Esophagus squamous epithelium (tissue), 5 donors: ENCODE data around the gene BAD. TPM values are rescaled to one million over a fixed set of nuclear protein-coding genes. Genes with fewer than 3 reads are reported as not detected.

Source experiments
- DNase-seq: peaks from one replicate; lab custom pipeline; 2025; lab: John Stamatoyannopoulos, UW
- H3K27ac ChIP-seq, 4 donors: fragments of 200-600 bp; sonication (generic); one replicate each; pipeline ENCODE4 v1.5.1; 2016 to 2019; ENCODE audit warnings: mild to moderate bottlenecking in 1 of 4
- H3K27me3 ChIP-seq, 4 donors: fragments of 200-600 bp; sonication (generic); 1 replicate in 3 of 4; 2 replicates in 1 of 4; pipeline versions ENCODE4 v1.5.1 to v1.6.0; 2017 to 2021; ENCODE audit warnings: antibody characterized with exemption in 1 of 4
- H3K36me3 ChIP-seq, 3 donors: fragments of 200-600 bp; sonication (generic); one replicate each; pipeline ENCODE4 v1.5.1; 2016 to 2019
- H3K4me1 ChIP-seq, 3 donors: fragments of 200-600 bp; sonication (generic); one replicate each; pipeline ENCODE4 v1.5.1; 2017 to 2019
- H3K4me3 ChIP-seq, 4 donors: fragments of 200-600 bp; sonication (generic); 1 replicate in 3 of 4; 2 replicates in 1 of 4; pipeline ENCODE4 v1.5.1; 2016 to 2019; ENCODE audit warnings: mild to moderate bottlenecking in 2 of 4, moderate library complexity in 1 of 4
- H3K9me3 ChIP-seq, 3 donors: fragments of 200-600 bp; sonication (generic); one replicate each; pipeline ENCODE4 v1.5.1; 2016 to 2019
- POLR2A ChIP-seq, 4 donors: fragments of 450-650 bp; IDR thresholded peaks; one replicate each; pipeline ENCODE4 v1.6.1; 2017; ENCODE audit warnings: antibody characterized with exemption in 4 of 4, mild to moderate bottlenecking in 4 of 4, moderate library complexity in 3 of 4
- WGBS, 2 donors: methylation state at CpG; one replicate each; pipeline ENCODE4 v1.1.5; 2018; 5-methylcytosine and 5-hydroxymethylcytosine counted together
- intact Hi-C: fragments of 100-400 bp; cut with DNase I; formaldehyde crosslinking; loops from one replicate; pipeline ENCODE4 v1.15.0; 2022
- total RNA-seq, 4 donors: library from RNA; depleted of rRNA; stranded (reverse); fragments of >200 nt; gene quantifications; one replicate each; pipeline ENCODE4 v1.1.0, GENCODE V29; 2016
- TF ChIP-seq, protein P1 (sequence below), 6 experiments: fragments of 450-650 bp in 4 of 6; fragments of 200-600 bp in 2 of 6; sonication (generic) in 2 of 6; IDR thresholded peaks; one replicate each; pipeline ENCODE4 v1.5.1; 2016 to 2019; ENCODE audit warnings: antibody characterized with exemption in 6 of 6, mild to moderate bottlenecking in 4 of 6, moderate library complexity in 4 of 6
- donor health status: DM: yes; HTN: yes; CAD: no.

BAD gene
- total RNA-seq, 4 donors from 2014 or later = 49.4 to 86.5 (median 72.9) TPM

DNA sequence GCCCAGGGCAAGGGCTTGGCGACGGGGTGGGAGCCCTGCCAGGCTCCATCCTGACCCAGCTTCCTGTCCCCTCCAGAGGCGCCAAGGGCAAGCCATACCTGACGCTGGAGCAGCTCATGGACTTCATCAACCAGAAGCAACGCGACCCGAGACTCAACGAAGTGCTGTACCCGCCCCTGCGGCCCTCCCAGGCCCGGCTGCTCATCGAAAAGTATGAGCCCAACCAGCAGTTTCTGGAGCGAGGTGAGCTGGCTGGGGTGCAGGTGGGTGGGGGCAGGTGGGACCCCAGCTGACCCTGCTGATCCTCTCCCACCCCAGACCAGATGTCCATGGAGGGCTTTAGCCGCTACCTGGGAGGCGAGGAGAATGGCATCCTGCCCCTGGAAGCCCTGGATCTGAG, 28.2 kb downstream of the BAD start:
- no peak for DNase-seq
- WGBS, 2 donors = 89% methylated on average over 8 of the region's 15 CpGs; no CpG with 5 or more reads in 1 of the 2 donors
- no peak for TF ChIP-seq POLR2A (IDR thresholded peaks at IDR 0.05)
- Histone ChIP-seq H3K4me3 (no peak overlapping the region), H3K9me3 (no peaks in the 10 kb centered on the region), H3K27me3 (no peaks in the 10 kb centered on the region), H3K36me3 (peaks cover 32 to 75% (median 34%) of the 10 kb centered on the region in 3 donors), H3K4me1 (peaks cover 16 to 41% (median 24%) of the 10 kb centered on the region in 3 donors), H3K27ac (no peak overlapping the region)
- intact Hi-C loops = no loop called here

DNA sequence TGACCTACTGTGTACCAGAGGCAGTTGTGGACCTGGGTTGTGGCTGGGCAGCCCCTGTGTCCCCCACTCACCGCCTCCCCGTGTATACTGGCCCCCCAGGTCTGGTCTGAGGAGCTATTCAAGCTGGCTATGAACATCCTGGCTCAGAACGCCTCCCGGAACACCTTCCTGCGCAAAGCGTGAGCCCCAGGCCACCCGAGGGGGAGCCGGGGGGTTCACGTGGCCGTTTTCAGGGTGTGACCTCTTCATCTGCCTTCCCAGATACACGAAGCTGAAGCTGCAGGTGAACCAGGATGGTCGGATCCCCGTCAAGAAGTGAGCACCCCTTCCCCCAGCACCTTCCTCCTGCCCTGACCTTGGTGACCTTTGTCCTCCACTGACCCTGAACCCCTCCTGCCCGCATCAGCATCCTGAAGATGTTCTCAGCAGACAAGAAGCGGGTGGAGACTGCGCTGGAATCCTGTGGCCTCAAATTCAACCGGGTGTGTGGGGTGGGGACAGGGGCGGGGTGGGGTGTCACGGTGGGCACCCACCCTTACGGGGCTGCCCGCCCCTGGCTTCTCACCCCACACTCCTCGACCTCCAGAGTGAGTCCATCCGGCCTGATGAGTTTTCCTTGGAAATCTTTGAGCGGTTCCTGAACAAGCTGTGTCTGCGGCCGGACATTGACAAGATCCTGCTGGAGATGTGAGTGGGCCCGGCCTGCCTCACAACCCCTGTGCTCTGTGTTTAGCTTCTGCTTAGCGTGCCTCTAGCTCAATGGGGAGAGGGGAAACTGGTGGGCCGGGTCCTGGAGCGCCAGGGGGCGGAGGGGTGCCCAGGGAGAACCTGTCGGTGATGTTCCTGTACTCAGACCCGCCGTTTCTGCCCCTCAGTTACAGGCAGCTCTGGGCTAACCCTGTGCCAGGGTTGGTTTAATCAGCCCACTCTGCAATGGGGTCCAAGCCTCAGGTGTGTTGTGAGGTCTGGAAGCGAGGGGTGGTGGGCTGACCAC, 29.0 kb downstream of the BAD start:
- intact Hi-C loops = no loop called here

DNA sequence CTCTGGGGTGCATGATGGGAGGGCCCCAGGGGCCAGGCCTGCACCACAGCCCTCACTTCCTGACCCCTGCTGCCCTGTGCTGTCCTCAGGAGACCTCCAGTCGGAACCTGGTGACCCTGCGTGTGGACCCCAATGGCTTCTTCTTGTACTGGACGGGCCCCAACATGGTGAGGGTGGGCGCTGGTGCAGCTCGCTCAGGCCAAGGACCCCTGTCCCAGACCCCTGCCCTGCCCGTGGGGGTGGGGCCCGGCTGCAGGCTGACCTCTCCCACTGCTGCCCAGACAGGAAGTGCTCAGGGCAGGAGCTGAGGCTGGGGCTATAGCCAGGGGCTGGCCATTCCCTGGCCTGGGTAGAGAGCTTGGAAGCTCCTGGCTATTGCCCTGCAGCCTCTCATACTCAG, 30.1 kb downstream of the BAD start:
- H3K4me3 ChIP-seq = no peak overlapping the region
- no peaks in the 10 kb centered on the region for H3K27me3 ChIP-seq
- TF ChIP-seq, protein P1, sequence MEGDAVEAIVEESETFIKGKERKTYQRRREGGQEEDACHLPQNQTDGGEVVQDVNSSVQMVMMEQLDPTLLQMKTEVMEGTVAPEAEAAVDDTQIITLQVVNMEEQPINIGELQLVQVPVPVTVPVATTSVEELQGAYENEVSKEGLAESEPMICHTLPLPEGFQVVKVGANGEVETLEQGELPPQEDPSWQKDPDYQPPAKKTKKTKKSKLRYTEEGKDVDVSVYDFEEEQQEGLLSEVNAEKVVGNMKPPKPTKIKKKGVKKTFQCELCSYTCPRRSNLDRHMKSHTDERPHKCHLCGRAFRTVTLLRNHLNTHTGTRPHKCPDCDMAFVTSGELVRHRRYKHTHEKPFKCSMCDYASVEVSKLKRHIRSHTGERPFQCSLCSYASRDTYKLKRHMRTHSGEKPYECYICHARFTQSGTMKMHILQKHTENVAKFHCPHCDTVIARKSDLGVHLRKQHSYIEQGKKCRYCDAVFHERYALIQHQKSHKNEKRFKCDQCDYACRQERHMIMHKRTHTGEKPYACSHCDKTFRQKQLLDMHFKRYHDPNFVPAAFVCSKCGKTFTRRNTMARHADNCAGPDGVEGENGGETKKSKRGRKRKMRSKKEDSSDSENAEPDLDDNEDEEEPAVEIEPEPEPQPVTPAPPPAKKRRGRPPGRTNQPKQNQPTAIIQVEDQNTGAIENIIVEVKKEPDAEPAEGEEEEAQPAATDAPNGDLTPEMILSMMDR (IDR thresholded peaks at IDR 0.05) = no peak
- no peak for TF ChIP-seq POLR2A (IDR thresholded peaks at IDR 0.05)
- H3K36me3 ChIP-seq = peaks cover 21 to 55% (median 24%) of the 10 kb centered on the region in 3 donors
- peaks cover 21 to 58% (median 33%) of the 10 kb centered on the region in 3 donors for H3K4me1 ChIP-seq
- no peak for DNase-seq
- H3K9me3 ChIP-seq = no peaks in the 10 kb centered on the region
- WGBS, 2 donors = no CpG with 5 or more reads among the region's 7 CpGs
- H3K27ac ChIP-seq = no peak overlapping the region
- intact Hi-C loops = no loop called here

More for the DNA sequence above, 29.0 kb downstream of the BAD start:
- no peak for TF ChIP-seq POLR2A (IDR thresholded peaks at IDR 0.05)
- Histone ChIP-seq H3K4me3 (no peak overlapping the region), H3K27me3 (no peaks in the 10 kb centered on the region), H3K4me1 (peaks cover 21 to 50% (median 32%) of the 10 kb centered on the region in 3 donors), H3K9me3 (no peaks in the 10 kb centered on the region), H3K27ac (no peak overlapping the region), H3K36me3 (peaks cover 31 to 66% (median 32%) of the 10 kb centered on the region in 3 donors)
- no peak for DNase-seq
- 80 to 86% methylated on average over 5 to 22 of the region's 35 CpGs for WGBS, 2 donors

DNA sequence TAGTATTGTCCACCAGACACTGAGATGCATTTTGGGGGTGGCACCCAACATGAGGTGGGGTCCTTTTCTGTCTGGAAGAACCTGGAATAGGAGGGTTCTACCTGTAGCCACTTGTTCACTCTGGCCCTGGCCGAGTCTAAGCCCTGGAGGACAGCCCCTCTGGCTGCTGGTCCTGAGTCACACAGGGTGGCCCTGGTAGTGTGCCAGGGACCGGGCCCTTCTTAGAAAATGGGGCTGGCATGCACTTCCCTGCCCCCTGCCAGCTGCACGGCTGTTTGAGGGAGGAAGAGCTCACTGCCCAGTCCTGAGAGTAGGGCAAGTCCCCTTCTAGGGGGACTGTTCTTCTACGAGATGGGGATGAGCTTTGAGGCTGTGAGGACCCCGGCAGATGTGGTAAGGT, 31.0 kb downstream of the BAD start:
- H3K27me3 ChIP-seq = no peaks in the 10 kb centered on the region
- WGBS, 2 donors = 42% methylated on average over 3 of the region's 5 CpGs; no CpG with 5 or more reads in 1 of the 2 donors
- H3K27ac ChIP-seq = peak overlapping the region in 2 of 4 donors; percentile 2 to 5
- TF ChIP-seq, protein P1 (IDR thresholded peaks at IDR 0.05) = no peak
- no peak for TF ChIP-seq POLR2A (IDR thresholded peaks at IDR 0.05)
- no peaks in the 10 kb centered on the region for H3K9me3 ChIP-seq
- intact Hi-C loops = no loop called here
- H3K4me3 ChIP-seq = peak overlapping the region in 1 of 4 donors; percentile 75
- peaks cover 13 to 47% (median 15%) of the 10 kb centered on the region in 3 donors for H3K36me3 ChIP-seq
- DNase-seq = no peak
- H3K4me1 ChIP-seq = peaks cover 21 to 58% (median 33%) of the 10 kb centered on the region in 3 donors

DNA sequence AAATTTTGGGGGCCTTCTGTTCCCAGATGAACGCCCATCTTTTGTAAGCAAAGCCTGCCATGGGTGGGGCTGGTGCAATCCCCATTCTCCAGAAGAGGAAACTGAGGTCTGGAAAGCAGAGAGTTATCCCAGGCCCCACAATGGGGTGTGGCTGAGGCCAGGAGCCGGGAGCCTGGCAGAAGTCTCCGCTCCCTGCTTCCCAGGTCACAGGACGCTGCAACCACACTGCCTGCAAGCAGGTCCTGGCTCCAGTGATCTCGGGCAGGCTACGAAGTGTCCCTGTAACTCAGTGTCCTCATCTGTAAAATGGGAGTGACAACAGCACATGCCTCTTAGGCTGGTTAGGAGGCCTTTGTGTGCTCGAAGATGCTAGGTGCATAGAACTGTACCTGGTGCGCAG, 31.4 kb downstream of the BAD start:
- Histone ChIP-seq H3K9me3 (no peaks in the 10 kb centered on the region), H3K4me3 (peak overlapping the region in 3 of 4 donors; percentile 75 to 94 (median 76)), H3K36me3 (peaks cover 13 to 43% (median 14%) of the 10 kb centered on the region in 3 donors), H3K4me1 (peaks cover 22 to 61% (median 34%) of the 10 kb centered on the region in 3 donors), H3K27me3 (no peaks in the 10 kb centered on the region), H3K27ac (peak overlapping the region in 3 of 4 donors; percentile 19 to 91 (median 91))
- no peak for DNase-seq
- WGBS, 2 donors = 65% methylated on average over 8 of the region's 8 CpGs; no CpG with 5 or more reads in 1 of the 2 donors
- TF ChIP-seq, protein P1 (IDR thresholded peaks at IDR 0.05) = no peak
- no peak for TF ChIP-seq POLR2A (IDR thresholded peaks at IDR 0.05)
- intact Hi-C loops = no loop called here
